GM15510 (cell line): ENCODE results near the gene XRN1.

Source experiments
- POLR2A ChIP-seq: IDR thresholded peaks from 3 replicates; pipeline ENCODE4 v1.6.1; 2011; ENCODE audit warnings: borderline replicate concordance; ENCODE audit not compliant: insufficient read length; ENCODE audit errors: extremely low read depth

Gene XRN1

GRCh38 chr3:142356818-142357217, 91.0 kb downstream of the XRN1 start:
- no peak for TF ChIP-seq POLR2A

- TF ChIP-seq POLR2A, result no peak
Observed at GRCh38 chr3:142355692-142356091, 92.1 kb downstream of the XRN1 start.

DNA sequence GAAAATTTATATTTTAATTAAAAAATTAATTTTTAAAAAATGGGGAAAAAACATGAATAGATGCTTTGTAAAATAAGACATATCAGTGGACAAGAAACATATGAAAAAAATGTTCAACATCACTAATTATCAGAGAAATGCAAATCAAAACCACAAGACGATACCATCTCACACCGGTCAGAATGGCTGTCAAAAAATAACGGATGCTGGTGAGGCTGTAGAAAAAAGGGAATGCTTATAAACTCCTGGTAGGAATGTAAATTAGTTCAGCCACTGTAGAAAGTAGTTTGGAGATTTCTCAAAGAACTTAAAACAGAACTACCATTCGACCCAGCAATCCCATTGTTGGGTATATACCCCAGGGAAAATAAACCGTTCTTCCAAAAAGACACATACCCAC, 93.8 kb downstream of the XRN1 start:
- TF ChIP-seq POLR2A, result no peak

- TF ChIP-seq POLR2A, result no peak
Observed at GRCh38 chr3:142353571-142353970, 94.3 kb downstream of the XRN1 start.

- TF ChIP-seq POLR2A, result no peak
Observed at GRCh38 chr3:142348460-142348859, 99.4 kb downstream of the XRN1 start.

GRCh38 chr3:142337994-142338393, 109.8 kb downstream of the XRN1 start:
- no peak for TF ChIP-seq POLR2A

GRCh38 chr3:142332390-142332789, 115.4 kb downstream of the XRN1 start:
- no peak for TF ChIP-seq POLR2A

DNA sequence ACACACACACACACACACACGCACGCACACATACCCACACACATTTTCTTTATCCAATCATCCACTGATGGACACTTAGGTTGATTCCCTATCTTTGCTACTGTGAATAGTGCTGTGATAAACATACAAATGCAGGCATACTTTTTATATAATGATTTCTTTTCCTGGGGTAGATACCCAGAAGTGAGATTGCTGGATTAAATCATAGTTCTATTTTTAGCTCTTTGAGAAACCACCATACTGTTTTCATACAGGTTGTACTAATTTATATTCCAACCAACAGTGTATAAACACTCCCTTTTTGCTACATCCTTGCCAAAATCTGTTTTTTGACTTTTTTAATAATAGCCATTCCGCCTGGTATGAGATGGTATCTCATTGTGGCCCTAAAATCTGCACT, 127.9 kb downstream of the XRN1 start:
- TF ChIP-seq POLR2A, result no peak

DNA sequence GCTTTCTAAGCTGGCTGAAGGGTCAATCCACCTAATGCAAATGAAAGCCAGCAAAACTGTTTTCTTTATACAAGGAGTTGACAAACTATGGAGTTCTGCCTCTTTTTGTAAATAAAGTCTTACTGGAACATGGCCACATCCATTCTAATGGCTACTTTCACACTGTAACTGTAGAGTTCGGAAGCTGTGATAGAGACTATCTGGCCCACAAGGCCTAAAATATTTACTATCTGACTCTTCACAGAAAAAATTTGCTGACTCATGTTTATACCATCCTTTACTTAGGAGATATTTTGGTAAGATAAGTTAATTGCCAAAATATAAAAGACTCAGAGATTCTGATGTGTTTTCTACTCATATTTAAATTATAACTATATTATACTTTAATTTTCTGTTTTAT, 128.7 kb downstream of the XRN1 start:
- TF ChIP-seq POLR2A, result no peak

GRCh38 chr3:142318331-142318730, 129.5 kb downstream of the XRN1 start:
- TF ChIP-seq POLR2A, result no peak

DNA sequence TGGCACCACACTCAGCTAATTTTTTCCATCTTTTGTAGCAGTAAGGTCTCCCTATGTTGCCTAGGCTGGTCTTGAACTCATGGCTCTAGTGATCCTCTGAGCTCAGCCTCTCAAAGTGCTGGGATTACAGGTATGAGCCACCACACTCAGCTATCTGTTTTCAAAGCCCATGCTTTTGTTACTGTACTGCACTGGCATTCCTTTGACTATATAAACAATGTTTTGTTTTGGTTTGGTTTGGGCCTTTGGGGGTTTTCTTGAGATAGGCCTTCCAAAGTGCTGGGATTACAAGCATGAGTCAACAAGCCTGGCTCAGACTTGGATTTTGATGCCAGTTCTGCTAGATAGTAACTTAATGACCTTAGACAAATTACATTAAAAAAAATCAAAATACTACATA, 132.8 kb downstream of the XRN1 start:
- no peak for TF ChIP-seq POLR2A

DNA sequence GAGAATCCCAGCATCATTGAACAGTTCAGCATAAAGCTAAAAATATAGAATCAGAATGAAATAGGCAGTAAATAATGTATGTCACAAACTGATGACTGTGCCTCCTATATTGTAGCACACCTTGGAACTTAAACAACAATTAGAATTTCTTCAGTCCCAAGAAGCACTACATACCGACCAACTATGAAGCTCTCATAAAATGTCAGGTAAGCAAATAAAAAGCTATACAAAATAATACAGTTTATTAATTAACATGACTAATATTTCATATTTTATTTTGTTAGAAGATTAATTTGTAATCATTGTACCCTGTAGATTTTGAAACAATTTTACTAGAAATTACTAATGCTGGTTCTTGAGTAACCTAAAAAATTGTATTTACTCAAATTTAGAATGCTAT, 137.4 kb downstream of the XRN1 start:
- no peak for TF ChIP-seq POLR2A

- no peak for TF ChIP-seq POLR2A
Observed at GRCh38 chr3:142298626-142299025, 149.2 kb downstream of the XRN1 start.

- no peak for TF ChIP-seq POLR2A
Observed at GRCh38 chr3:142296507-142296906, 151.3 kb downstream of the XRN1 start.

- TF ChIP-seq POLR2A, result no peak
Observed at GRCh38 chr3:142287866-142288638, 159.8 kb downstream of the XRN1 start.

GRCh38 chr3:142285083-142285517, 162.7 kb downstream of the XRN1 start:
- no peak for TF ChIP-seq POLR2A
